HUES64 (cell line): ENCODE measurements around the gene ALOX15B.

Experiments
- H3K27ac ChIP-seq: 2 replicates; pipeline ENCODE4 v1.7.0; 2013; ENCODE audit warnings: low read depth, low read length, inconsistent platforms
- H3K27me3 ChIP-seq: 2 replicates; pipeline ENCODE4 v1.6.1; 2013; ENCODE audit warnings: mild to moderate bottlenecking, low read length; ENCODE audit not compliant: insufficient read depth
- H3K36me3 ChIP-seq: 2 replicates; pipeline ENCODE4 v1.6.1; 2013; ENCODE audit warnings: mild to moderate bottlenecking, low read length; ENCODE audit not compliant: insufficient read depth
- H3K4me1 ChIP-seq: 2 replicates; pipeline ENCODE4 v1.6.1; 2013; ENCODE audit warnings: mild to moderate bottlenecking, low read length, moderate library complexity; ENCODE audit not compliant: insufficient read depth
- H3K4me3 ChIP-seq: 2 replicates; pipeline ENCODE4 v1.5.1; 2013; ENCODE audit warnings: mild to moderate bottlenecking, low read length, moderate library complexity
- H3K9ac ChIP-seq: 2 replicates; pipeline ENCODE4 v1.6.1; 2013; ENCODE audit warnings: mild to moderate bottlenecking, low read depth, low read length
- H3K9me3 ChIP-seq: 2 replicates; pipeline ENCODE4 v1.6.1; 2013; ENCODE audit warnings: low read depth, low read length; ENCODE audit not compliant: insufficient read depth
- WGBS: fragments of 150-250, 120-280 bp; methylation state at CpG from one replicate; pipeline ENCODE4 v1.1.7; 2013; ENCODE audit warnings: missing lambda C conversion rate; 5-methylcytosine and 5-hydroxymethylcytosine counted together

The ALOX15B gene

GRCh38 chr17:8089728-8090127 is 50.9 kb downstream of the ALOX15B start:
- H3K4me1 ChIP-seq: no peaks in the 10 kb centered on the region
- no peaks in the 10 kb centered on the region for H3K9me3 ChIP-seq
- H3K27me3 ChIP-seq: peaks cover 19% of the 10 kb centered on the region; the same call in 1 of the 2 replicates
- no peak overlapping the region for H3K27ac ChIP-seq
- no peak overlapping the region for H3K9ac ChIP-seq
- no peaks in the 10 kb centered on the region for H3K36me3 ChIP-seq
- no peak overlapping the region for H3K4me3 ChIP-seq
- 72% methylated on average over 6 of the region's 6 CpGs for WGBS

GRCh38 chr17:8091033-8091687 is 52.3 kb downstream of the ALOX15B start:
- no peaks in the 10 kb centered on the region for H3K36me3 ChIP-seq
- no peaks in the 10 kb centered on the region for H3K9me3 ChIP-seq
- 65% methylated on average over 9 of the region's 9 CpGs for WGBS
- H3K4me3 ChIP-seq: no peak overlapping the region
- no peaks in the 10 kb centered on the region for H3K4me1 ChIP-seq
- H3K27ac ChIP-seq: no peak overlapping the region
- no peak overlapping the region for H3K9ac ChIP-seq
- peaks cover 19% of the 10 kb centered on the region; the same call in 1 of the 2 replicates for H3K27me3 ChIP-seq

GRCh38 chr17:8095361-8095760 is 56.5 kb downstream of the ALOX15B start:
- Histone ChIP-seq H3K9me3 (no peaks in the 10 kb centered on the region), H3K27me3 (no peaks in the 10 kb centered on the region)
- WGBS: 84% methylated on average over 6 of the region's 6 CpGs

GRCh38 chr17:8096541-8096940 is 57.7 kb downstream of the ALOX15B start:
- WGBS: 86% methylated on average over 8 of the region's 8 CpGs
- Histone ChIP-seq H3K36me3 (no peaks in the 10 kb centered on the region), H3K9ac (no peak overlapping the region), H3K27ac (no peak overlapping the region), H3K4me3 (no peak overlapping the region), H3K4me1 (no peaks in the 10 kb centered on the region), H3K9me3 (no peaks in the 10 kb centered on the region), H3K27me3 (no peaks in the 10 kb centered on the region)

More at GRCh38 chr17:8095361-8095760, 56.5 kb downstream of the ALOX15B start:
- H3K36me3 ChIP-seq: no peaks in the 10 kb centered on the region
- H3K27ac ChIP-seq: no peak overlapping the region
- H3K9ac ChIP-seq: no peak overlapping the region
- H3K4me3 ChIP-seq: no peak overlapping the region
- no peaks in the 10 kb centered on the region for H3K4me1 ChIP-seq
